Umbilical cord (tissue), 2 donors: Measurements from ENCODE around the gene VSTM2L. TPM values are rescaled to one million over a fixed set of nuclear protein-coding genes. Genes with fewer than 3 reads are reported as not detected.
A peak's percentile ranks its signal among the peaks of the same experiment; 100 is the strongest.
"Not testable (repeated sequence)": the region's sequence is repeated elsewhere in the genome, so short reads cannot be mapped to it uniquely, and the experiment has no call there.

Experiments used
- DNase-seq: peaks from one replicate; pipeline ENCODE4 v3.0.0-alpha.2; 2015; ENCODE audit warnings: low spot score
- total RNA-seq: library from RNA; depleted of rRNA; stranded (reverse); fragments of >200 nt; gene quantifications from one replicate; pipeline ENCODE4 v1.2.3, GENCODE V29; 2014; ENCODE audit warnings: low replicate concordance; ENCODE audit not compliant: insufficient read depth

Gene VSTM2L
- total RNA-seq, 1 donor from 2014 or later = not detected

DNA sequence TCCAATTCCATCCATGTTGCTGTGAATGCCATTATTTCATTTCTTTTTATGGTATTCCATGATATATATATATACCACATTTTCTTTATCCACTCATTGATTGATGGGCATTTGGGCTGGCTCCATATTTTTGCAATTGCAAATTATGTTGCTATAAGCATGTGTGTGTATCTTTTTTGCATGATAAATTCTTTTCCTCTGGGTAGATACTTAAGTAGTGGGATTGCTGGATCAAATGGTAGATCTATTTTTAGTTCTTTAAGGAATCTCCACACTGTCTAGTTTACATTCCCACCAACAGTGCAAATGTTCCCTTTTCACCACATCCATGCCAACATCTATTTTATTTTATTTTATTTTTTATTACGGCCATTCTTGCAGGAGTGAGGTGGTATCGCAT lies 60.6 kb downstream of the VSTM2L start:
- DNase-seq = not testable (repeated sequence)

DNA sequence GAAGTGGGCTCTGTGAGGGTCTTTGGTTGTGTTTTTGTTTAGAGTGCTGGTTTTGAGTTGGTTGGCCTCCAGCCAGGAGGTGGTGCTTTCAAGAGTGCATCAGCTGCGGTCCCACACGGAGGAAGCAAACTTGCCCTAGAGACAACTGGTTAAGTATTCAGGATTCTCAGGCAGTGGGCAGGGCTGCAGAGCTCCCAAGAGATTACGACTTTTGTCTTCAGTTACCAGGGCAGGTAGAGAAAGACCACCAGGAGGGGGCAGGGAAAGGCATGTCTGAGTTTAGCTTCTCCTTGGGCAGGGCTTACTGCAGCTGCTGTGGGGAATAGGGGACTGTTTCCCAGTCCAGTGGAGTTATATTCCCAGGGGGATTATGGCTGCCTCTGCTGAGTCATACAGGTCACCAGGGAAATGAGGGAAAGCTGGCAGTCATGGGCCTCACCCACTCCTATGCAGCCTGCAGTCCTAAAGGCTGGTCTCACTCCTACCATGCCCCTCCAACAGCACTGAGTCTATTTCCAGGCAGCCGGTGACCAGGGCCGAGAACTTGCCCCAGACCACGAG lies 66.0 kb downstream of the VSTM2L start:
- no peak for DNase-seq

DNA sequence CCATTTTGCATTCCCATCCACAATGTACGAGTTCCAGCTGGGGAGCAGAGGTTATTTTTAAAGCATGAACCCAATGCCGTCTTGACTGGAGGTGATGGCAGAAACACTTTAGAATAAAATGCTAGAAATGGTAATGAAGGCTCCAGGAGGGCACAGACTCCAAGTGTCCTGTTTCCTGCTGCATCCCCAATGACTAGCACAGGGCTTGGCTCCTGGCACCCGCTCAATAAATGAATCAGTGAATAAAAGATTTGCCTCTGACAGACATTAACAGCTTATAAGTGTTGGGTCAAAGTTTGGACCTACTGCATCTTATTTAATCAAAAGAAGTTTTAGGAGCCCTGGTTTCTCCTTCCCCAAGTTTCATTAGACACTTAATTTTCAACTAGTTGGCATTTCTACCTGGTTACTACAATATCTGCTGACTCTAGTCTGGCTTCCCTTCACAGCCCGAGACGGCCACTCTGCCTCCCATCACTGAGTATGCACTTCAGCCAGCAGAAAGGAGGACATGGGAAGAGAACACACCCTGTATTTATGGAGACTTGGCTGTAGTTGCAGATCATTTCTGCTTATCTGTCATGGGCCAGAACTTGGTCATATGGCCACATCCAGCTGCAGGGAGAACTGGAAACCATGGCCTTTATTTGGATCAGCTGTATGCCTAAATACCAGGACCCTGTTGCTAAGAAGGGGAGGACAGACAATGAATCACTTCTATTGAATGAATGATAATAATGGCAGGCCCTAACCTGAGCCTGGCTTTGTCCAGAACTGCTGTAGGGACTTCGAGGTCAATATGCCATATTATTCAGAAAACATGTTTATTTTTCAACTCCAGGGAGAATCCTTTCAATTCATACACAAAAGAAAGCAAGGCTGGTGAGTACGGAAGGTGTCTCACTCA lies 67.3 kb downstream of the VSTM2L start:
- DNase-seq = no peak

DNA sequence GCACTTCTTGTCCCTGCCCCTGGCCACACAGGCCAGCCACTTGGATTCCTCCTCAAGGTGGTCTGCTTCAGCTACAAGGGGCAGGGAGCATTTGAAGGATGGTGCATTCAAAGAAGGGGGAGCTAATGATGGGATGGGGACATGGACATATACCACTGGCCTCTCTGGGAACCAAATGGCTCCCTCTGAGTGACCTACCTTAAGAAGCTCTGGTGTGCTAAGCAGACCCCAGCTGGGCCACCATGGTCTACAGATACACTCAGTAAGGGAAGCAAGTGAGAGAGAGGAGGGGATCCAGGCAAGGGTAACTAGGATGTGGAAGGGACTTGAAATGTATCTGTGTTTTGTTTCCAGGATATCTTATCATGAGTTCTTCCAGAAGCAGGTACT lies 67.9 kb downstream of the VSTM2L start:
- no peak for DNase-seq

DNA sequence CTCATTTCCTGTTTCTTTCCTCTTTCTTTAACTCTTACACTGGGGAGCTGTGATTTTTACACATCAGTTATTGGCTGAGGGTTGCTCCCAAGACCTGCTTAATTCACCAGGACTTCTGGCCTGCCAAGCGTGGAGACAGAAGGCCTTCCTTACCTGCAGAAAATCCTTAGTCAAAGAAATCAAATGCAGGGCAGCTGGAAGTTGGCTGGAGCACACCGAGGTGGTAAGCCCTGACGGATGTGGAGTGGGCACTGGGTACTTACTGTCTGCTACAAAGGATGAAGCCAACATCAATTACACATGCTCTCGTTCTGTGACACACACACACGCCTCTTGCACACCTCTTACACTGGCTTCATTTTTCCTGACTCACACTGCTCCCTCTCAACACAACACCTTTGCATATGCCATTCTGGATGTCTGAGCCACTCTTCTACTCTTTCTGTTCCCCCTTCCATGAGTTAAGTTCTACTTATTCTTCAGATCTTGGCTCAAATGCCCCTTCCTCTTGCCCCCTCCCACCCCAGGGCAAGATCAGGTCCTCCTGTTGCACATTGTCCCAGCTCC lies 68.7 kb downstream of the VSTM2L start:
- DNase-seq = no peak

DNA sequence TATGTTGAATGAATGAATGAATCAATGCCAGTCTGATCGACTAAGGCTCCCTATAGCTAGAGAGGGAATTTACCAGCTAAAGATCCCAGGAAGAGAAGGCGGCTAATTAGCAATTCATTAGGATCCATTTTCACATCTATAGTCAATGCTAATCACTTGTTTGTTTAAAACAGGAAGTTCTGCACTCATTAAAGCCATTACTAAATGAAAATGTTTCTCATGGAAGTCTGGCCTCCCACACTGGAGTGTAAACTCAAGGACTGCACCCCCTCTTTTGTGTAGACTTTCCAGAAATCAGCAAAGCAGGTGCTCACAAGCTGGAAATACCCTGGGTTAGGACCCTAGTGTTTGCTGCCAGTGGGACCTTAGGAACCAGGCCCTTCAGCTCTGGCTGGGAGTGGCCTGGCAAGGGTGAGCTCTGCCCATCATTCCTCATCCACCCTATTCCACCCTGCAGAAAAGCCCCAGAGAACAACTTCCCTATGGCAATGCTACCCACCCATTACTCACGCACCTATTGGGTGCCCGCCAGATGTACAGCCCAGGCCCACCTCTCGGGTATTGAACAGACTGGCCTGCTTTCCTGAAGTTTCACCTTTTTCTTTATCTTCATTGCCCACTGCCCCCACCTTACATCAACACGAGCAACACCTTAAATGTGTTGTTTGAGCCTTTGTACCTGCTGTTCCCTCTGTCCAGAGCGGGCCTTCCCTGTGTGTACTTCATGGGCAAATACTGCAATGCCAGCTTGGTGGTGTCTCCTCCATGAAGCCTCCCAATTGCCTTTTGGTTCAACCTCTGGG lies 69.5 kb downstream of the VSTM2L start:
- DNase-seq = no peak

DNA sequence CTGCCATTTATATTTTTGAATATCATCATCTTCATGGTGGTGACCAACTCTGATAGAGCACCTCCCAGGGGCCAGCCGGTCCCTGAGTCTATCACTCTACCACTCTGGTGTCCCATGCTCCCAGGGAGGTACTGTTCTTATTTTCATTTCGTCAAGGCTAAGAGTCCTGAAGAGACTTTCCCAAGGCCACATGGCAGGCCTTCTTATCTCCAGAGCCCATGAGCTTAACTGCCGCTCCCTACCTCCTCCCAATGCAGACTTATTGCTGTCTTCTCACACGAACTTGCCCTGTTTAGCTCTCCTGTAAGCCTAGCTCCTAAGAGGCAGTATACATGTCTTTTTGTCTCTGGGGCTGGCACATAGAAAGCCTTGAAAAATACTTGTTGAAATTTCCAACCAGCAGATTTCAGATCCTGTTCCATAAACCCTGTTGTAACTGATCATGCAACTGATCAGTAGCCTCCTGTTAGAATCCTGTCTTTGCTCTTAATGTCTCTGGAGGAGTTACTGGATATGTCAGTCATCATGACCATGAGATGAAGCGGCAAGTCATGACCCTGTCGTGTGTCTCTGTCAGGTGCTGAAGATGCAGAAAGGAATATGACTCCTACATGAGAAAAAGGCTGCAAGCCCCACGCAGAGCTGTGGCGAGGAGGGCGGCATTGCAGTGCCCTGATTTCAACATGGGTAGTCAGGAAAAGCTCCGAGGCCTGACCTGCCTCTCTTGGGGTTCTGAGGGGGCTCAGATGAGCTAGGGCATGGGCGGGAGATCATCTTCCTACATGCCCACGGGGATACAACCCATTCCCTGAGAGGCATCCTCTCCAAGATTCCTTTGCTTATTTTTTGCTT lies 70.4 kb downstream of the VSTM2L start:
- no peak for DNase-seq

DNA sequence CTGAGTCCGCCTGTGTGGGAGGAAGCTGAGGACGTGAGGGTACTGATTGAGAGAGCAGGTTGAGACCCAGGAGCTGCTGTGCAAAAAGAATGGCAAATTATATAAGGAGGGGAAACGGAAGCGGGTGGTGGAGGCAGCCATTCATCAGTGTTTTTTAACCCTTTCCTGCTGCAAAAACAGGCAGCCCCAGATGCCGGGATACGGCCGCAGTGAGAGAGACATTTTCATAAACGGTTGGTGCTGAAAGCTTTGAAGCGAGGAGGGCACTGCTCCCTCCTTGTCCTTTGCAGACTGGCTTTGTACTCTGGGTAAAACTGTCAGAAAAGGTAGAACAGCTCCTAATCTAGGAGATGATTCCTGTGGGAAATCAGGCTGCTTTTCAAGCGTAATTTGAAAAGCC lies 74.0 kb downstream of the VSTM2L start:
- no peak for DNase-seq

DNA sequence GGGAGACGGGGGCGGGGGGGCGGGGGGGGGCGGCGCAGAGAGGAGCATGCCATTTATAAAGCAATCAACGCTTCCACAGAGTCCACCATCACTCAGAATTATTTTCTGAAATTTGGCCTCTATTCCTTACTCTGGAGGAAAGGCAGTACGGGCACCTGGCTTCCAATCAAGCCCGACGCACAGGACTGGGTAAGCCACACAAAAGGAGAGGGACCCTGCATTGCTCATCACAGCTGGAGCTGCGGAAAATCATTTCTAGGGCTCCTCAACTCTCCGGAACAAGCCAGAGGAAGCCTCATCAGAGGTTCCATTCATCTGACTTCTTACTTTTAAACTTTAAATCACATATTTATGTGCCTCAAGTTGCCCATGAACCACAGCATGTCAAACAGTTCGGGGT lies 74.4 kb downstream of the VSTM2L start:
- no peak for DNase-seq

DNA sequence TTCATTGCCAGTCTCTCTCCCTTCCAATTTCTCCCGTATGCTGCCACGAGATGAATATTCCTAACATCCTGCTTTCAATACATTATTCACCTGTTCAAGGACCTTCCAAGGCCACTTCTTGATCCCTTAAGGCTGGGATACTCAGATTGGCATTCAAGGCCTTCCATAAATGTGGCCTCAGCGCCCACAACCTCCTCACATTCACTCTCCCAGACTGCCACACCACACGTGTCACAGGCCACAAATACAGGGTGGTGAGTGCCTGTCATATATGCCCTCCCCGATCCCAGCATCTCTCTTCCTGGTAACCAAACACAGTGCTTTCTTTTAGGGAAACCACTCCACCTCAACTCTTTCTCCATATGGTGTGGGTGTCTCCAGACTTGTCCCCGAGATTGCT lies 74.9 kb downstream of the VSTM2L start:
- no peak for DNase-seq

DNA sequence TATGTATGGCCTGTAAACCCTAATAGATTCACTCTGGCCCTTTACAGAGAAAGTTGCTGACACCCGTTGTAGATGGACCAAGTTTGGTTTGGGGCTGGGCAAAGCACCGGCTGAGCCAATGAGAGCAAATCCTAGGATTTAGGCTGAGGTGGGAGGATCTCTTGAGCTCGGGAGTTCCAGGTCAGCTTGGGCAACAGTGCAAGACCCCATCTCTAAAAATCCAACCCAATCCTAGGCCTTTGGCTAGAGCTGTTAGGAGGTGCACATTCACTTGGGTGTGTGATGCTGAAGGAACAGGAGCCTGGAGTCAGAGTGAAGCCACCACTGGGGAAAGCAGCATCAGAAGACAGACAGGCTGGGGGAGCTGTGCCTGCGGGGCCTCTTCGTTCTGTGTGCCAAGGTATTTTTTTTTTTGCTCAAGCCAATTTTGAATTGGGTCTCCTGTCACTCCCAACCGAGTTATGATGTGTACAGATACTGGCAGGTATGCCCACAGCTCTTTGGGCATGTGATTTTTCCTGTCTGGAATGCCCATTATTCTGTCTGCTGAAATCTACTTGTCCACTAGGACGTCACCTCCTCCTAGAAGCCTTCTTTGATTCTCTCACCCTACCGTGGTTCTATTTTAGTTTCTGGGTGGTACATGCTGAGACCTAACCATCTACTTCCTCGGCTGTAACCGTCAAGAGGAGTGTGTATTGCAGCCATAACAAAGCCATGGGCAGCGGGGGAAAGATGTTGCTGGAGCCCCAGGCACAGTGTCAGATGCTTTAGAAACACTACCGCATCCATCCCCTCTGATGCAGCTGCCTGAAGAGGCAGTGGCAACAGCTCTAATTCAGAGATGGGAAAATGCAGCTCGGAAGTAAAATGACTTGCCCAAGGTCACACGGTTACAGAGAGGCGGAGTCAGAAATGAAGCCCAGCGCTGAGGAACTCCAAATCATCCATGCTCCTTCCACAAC lies 76.4 kb downstream of the VSTM2L start:
- no peak for DNase-seq

DNA sequence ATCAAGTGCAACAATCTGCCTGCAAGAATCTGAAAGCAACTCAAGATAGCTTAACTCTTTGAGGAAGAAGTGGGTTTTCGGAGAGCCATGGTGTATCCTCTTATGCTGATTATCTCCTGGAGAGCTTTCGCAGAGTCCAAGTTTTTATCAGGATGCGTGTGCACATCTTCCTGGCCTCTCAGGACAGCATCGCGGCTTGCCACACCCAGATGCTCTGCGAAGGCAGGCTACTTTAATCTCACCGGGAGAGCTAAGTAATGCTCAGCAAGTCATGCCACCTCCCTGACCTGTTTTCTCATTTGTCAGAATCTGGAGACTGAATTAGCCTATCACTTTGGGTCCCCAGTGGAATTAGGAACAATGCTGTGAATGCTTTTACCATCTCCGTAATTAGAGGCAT lies 77.5 kb downstream of the VSTM2L start:
- DNase-seq = no peak

DNA sequence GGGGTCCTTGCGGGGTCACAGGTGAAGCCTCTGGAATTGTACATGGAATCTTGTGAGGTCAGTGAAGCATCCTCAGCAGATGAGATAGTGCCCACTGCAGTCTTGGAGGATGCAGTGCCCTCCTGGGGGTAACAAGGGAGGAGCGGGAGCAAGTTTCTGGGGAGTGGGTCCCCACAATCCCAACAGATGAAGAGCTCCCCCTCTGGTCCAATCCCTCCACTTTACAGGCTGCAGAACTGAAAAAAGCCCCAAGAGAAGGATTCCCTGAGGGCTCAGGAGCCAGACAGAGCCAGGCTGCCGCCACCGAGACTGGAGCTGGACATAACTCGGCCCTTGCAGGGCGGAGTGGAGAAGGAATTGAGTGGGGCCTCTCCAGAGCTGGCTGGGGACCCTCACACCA lies 77.9 kb downstream of the VSTM2L start:
- DNase-seq = no peak

DNA sequence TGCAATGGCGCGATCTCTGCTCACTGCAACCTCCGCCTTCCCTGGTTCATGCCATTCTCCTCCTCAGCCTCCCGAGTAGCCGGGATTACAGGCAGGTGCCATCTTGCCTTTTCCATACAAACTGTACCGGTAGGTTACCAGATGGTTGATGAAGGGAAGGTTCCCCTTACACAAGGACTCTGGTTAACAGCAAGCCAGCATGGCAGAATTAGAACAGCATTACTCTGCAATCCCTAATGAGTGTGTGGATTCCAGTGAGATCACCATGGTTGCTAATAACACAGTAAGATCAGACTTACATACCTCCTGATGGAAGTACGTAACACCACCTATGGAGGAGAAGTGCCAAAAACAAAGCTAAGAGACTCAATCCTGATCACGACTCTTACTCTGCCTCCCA lies 78.6 kb downstream of the VSTM2L start:
- DNase-seq = no peak

DNA sequence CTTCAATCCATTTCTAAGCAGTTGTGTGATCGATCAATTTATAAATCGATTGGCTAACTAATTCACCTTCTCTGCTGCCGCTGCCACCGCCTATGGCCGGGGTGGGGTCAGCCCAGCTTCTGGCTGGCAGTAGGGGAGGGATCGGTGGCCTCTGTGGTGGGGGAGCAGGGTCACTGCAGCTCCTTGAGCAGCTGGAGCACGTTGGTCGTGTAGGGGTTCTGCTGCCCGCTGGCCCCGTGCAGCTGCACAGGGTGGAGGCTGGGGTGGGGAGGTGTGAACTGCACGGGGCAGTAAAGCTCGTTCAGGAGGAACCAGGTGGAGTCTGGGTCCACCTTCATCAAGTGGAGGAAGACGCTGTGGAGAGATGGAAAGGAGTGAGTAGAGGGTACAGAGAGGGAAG lies 80.4 kb downstream of the VSTM2L start:
- DNase-seq = no peak

DNA sequence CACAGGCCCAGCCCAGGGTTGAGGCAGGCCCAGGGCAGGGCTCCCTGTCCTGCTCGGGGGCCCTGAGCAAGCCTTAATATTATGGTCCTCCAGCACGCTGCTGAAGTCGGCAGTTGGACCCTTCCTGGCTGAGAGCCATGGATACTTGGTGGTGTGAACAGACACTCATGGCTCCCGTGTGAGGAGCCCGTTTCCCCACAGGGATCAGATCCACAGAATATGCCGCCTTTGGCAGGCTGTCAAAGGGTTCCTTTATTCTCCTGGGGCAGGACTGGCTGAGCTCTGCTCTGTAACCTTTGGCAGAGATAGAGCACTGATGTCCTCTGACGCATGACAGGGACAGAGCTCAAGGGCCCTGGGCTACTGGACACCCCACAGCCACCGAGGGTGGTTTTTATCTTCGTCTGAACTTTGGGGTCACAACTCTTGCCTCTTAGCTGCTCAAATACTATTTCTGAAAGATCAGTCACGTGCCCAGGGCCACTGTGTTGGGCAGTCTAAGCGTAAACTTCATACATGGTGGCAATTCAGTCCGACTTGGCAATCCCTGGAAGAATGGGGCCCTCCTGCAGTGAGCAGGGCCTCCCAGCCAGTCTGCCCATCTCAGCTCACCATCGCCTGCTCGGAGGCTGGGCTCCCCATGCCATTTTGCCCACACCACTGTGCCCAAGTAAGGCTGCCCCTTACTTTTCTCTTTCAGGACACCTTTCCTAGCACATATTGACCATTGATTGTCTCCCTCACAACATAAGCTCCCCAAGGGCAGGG lies 81.3 kb downstream of the VSTM2L start:
- DNase-seq = peak; percentile 32

DNA sequence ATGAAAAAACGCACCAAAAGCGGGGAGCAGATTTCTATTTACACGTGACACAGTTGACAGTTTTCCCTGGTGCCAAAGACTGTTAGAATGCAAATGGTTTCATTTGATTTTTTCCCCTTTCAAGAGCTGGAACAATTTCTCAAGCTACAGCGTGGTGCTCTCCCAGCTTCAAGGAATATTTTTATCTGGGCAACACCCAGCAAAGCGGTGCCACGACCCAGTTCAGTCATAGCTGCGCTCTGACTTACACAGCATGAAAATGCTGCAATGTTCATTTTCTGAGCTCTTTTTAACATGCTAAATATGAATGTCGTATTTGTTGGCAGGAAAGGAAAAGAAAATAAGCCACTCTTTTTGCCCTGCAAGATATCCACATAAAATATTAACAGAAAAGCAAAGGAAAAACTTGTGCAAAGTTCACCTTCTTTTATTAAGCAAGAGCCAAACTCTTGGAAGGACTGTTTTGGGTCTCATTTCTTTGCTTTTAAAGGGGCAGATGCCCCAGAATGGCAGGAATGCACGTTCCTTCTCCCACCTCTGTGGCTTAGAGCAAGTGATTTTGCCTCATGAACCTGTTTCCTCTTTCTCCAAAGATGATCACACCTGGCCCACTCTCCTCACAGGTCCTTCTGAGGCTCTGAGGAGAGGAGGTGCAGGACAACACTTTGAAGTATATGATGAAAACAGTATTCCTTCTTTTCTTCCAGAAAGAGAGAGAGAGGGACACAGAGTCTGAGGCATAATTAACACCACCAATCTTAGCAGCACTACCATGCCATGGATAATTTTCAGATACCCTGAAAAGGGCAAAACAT lies 83.3 kb downstream of the VSTM2L start:
- DNase-seq = peak; percentile 66

DNA sequence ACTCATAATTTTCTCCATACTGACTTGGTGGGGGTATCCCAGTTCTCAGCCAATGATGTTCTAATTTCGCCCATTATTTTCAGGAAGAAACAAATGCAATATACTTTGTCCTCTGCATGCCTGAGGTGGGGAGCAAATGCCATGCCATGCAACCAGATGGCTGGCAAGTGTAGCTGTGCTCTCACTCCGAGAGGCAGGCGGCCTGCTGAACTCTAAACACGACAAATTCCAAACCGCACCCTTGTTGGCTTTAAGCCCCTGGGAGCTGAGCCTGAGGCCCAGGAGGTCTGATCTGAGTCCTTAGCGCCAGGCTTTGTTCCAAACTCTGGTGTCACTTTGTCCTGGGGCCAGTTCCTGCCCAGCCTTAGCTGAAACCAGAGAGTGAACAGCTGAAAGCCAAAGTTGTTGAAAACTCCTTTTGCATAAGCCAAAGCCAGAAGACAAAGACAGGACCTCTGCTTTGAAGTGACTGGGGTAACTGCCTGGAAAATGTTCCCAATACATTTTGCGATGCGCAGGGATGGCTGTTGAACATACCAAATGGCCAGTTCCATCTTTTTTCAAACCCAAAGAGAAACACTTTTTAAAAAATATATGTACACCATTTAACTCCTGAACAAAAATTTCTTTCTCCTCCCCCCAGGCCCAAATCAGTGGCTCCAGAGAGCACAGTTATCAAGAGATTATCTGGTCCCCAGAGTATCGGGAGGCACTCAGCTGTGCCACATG lies 84.1 kb downstream of the VSTM2L start:
- peak; percentile 57 for DNase-seq
